GM12892 (cell line): ENCODE data around the gene RFXANK.

Experiments
- POLR2A ChIP-seq: IDR thresholded peaks from 2 replicates; pipeline ENCODE4 v1.6.1; 2011; ENCODE audit warnings: low read depth, low read length, control low read depth
- POLR2AphosphoS5 ChIP-seq: IDR thresholded peaks from 2 replicates; pipeline ENCODE4 v1.6.1; 2011; ENCODE audit warnings: low read depth, low read length, control low read depth
- TAF1 ChIP-seq: IDR thresholded peaks from 2 replicates; pipeline ENCODE4 v1.6.1; 2011; ENCODE audit warnings: low read depth, mild to moderate bottlenecking, control low read depth, low read length, borderline replicate concordance

DNA sequence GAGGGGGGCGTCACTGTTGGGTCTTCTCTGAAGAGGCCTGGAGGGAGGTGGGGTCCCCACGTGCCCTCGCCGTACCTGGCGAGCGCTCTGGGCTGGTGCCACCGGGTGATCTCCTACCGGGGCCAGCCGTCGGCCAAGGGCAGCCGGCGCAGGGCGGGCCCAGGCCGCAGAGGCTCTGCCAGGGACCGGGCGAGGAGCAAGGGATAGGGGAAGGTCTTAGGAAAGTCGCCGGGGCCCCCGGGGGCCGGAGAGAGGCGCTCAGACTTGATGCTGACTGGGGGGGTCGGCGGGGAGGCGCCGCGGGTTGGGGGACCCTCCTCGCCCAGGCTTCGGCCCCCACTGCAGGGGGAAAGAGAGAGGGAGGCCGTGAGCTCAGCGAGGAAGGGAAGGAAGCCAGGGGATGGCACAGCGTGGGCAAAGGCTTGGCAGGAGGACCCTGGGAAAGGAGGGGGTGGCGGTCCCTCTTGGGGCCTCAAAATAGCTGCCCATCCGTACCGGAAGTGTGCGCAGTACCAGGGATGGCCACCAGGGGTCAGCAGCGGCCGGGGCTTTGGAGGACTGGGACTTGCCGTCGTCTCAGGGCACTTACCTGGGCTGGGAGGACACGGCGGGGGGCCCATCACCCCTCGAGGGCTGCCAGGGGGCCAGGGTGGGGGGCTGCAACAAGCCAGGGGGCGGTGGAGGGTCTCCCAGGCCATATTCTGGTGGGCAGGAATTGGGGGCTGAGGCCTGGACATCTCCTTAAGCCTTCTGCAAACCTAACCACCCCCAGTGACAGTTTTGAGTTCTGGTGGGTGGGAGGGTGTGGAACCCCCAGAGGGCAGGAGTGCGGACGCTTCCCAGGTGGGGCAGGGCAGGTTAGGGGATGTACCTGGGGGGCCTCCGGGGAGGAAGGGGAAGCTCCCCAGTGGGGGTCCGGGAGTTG lies 46.1 kb upstream of the RFXANK start:
- TF ChIP-seq POLR2A (no peak), POLR2AphosphoS5 (no peak), TAF1 (no peak)
